Activated CD8-positive, alpha-beta memory T cell treated with anti-CD3 and anti-CD28 coated beads for 36 hours (primary cell): ENCODE data around the gene KCTD15. TPM values are rescaled to one million over a fixed set of nuclear protein-coding genes. Genes with fewer than 3 reads are reported as not detected.
"Not testable (repeated sequence)": the region's sequence is repeated elsewhere in the genome, so short reads cannot be mapped to it uniquely, and the experiment has no call there.

Experiments
- CTCF ChIA-PET: fragments of 350-600 bp; sonication (Branson Sonifier 250); formaldehyde crosslinking; loops from one replicate; lab custom pipeline; 2021; ENCODE audit warnings: antibody characterized with exemption; lab: Charles Lee
- POLR2A ChIA-PET: fragments of 350-600 bp; sonication (Branson Sonifier 250); formaldehyde crosslinking; loops from one replicate; lab custom pipeline; 2021; ENCODE audit warnings: antibody characterized with exemption; lab: Charles Lee
- total RNA-seq, 2 experiments: library from RNA; stranded (reverse); gene quantifications; one replicate each; pipeline ENCODE4 v1.2.3, GENCODE V29; 2021

Gene KCTD15
- total RNA-seq, 2 experiments from 2014 or later = 6.4 to 7.6 TPM

DNA sequence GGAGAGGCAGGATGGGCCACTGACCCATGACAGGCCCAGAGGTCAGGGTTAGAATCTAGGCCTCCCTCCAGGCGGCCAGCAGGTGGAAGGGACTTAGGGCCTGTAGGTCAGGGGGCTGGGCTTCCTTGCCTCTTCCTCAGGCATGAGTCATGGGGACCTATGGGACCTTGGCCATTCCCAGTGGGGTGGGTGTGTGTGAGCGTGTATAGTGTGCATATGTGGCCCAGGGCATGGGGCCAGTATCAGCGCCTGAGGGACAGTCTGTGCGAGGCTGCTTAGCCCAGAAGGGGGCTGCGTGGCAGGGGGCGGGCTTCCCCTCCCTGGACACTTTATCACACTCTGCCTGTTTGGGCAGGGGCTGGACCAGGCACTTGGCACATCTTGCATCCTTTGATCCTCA lies 13.3 kb downstream of the KCTD15 start:
- ChIA-PET CTCF (no interaction called here), POLR2A (no interaction called here)

GRCh38 chr19:33810821-33811220 lies 14.2 kb downstream of the KCTD15 start:
- ChIA-PET POLR2A (no interaction called here), CTCF (no interaction called here)

DNA sequence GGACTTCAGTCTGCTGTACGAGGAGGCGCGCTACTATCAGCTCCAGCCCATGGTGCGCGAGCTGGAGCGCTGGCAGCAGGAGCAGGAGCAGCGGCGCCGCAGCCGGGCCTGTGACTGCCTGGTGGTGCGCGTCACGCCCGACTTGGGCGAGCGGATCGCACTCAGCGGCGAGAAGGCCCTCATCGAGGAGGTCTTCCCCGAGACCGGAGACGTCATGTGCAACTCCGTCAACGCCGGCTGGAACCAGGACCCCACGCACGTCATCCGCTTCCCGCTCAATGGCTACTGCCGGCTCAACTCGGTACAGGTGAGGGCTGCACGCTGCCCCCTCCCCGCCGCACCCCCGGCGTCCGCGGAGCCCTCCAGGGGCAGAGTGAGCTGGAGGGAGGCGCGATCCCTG lies 14.6 kb downstream of the KCTD15 start:
- CTCF ChIA-PET = no interaction called here
- POLR2A ChIA-PET = no interaction called here

- POLR2A ChIA-PET = no interaction called here
- CTCF ChIA-PET = no interaction called here
Observed at GRCh38 chr19:33811736-33812387, 15.2 kb downstream of the KCTD15 start.

GRCh38 chr19:33812388-33813330 lies 16.0 kb downstream of the KCTD15 start:
- POLR2A ChIA-PET = no interaction called here
- CTCF ChIA-PET = no interaction called here

DNA sequence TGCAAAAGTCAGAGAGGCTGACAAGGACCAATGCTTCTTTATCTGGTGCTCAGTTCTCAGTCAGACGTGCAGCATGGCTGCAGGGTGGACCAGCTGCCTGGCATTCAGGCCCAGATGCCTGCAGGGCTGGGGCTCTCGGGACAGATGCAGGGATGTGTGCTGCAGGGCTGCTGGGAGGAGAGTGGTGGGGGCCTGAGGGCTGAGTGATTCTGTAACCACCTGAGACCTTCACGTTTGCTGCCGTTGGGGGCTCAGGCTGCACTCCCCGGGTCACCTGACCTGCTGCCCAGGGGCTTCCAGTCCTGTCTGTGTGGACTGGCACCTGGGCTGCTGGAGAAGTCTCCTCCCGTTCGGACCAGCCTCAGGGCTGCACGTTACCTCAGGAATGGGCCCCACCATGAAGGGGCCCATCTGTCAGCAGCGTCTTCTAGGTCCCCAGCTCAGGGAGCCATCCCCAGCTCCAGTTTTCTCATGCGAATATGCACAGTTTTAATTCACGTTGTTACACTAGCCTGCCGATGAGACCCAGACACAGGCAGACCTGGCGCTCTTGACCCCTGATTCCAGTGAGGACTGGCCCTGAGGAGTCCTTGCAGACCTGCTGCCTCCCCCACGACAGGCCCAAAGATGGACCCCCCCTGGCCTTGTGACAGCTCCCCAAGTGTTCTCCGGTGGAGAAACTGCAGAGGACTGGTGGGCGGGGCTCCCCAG lies 16.9 kb downstream of the KCTD15 start:
- CTCF ChIA-PET = no interaction called here
- POLR2A ChIA-PET = no interaction called here

- POLR2A ChIA-PET = no interaction called here
- CTCF ChIA-PET = interaction anchor here (1.3 kb wide), 1 partner anchor 37 kb away, joined by 3 read pairs; no protein-coding TSS in a partner anchor
Observed at GRCh38 chr19:33814181-33815165, 17.8 kb downstream of the KCTD15 start.

DNA sequence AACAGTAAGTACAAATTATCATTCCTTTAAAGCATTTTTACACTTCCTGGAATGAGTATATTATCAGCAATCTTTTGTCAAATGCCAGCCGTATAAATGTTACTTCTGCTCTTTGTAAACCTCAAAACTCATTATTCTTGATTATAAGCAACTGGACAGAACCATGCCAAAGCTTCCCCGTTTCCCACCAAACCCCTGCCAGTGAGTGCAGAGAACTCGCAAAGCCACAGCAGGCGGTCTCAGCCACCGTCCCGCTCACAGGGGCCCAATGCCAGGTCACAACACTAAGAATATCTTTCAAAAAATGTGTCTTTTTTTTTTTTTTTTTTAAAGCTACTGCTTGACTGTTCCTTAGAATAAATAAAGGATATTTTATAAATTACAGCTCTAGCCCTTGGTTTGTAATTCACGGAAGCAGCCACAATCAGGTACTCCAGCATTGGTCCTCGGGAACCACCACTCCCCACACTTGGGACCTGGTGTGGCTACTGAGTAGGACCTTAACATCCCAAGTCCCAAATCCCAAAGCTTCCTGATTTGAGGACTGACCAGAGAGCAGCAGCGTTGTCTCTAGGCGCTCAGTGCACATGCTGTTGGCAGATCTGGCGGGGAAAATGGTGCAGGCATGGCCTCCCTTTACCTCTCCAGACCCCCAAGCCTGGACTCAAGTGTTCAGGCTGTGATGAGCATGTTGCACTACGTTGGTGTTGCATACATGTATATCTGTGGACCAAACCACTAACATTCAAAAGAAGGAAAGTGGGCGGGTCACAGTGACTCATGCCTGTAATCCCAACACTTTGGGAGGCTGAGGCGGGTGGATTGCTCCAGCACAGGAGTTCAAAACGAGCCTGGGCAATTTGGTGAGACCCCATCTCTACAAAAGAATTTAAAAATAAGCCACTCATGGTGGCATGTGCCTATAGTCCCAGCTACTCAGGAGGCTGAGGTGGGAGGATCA lies 19.0 kb downstream of the KCTD15 start:
- ChIA-PET CTCF (interaction anchor here (1.3 kb wide), 1 partner anchor 38 kb away, joined by 3 read pairs; no protein-coding TSS in a partner anchor), POLR2A (no interaction called here)

- ChIA-PET CTCF (interaction anchor here (2.5 kb wide), 1 partner anchor 40 kb away, joined by 14 read pairs; no protein-coding TSS in a partner anchor), POLR2A (no interaction called here)
Observed at GRCh38 chr19:33818411-33818810, 21.7 kb downstream of the KCTD15 start.

- POLR2A ChIA-PET = not testable (repeated sequence)
- CTCF ChIA-PET = interaction anchor here (0.8 to 2.5 kb wide), 2 partner anchors 24 to 41 kb away, joined by 4 to 14 read pairs; no protein-coding TSS in a partner anchor
Observed at GRCh38 chr19:33819078-33819477, 22.4 kb downstream of the KCTD15 start.

GRCh38 chr19:33819506-33819879 lies 22.8 kb downstream of the KCTD15 start:
- ChIA-PET POLR2A (no interaction called here), CTCF (interaction anchor here (0.8 to 2.5 kb wide), 2 partner anchors 25 to 42 kb away, joined by 4 to 14 read pairs; no protein-coding TSS in a partner anchor)

DNA sequence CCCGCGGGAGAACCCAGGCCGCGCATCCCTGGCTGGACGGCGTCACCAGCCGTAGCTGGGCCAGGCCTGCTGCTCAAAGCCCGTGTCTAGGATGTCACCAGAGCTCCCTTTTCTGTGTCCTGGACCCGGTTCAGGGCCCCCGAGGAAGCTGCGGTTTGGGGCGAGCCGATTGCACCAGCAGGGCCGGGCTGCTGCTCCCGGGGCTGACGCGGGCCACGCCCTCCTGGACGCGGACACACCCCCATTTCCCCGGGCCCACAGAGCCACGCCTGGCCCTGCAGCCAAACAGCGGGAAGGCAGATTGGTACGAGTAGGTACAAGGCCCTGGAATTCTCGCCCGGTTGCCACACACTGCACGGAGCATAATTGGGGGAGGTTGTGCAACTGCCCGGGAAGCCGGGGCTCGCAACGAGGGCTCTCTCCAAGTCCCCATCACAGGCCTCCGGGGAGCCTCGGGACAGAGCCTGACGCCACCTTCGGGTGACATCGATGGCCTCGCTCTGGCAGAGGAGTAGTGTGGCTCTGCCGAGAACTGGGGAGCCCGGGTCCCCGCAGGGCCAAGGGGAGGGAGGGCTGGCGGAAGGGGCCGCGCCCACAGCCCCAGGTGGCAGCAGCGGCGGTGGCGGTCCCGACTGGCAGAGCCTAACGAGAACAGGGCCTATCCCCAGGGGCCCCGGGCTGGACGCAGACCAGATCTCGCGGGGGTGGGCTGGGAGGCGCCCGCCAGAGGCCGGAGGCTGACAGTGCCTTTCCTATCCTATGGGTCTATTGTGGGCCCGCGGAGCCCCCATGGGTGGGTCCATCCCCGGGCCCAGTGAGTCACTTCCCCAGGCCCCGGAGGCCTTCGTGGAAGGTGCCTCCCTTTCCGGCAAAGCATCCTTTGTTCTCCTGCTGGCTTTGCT lies 23.5 kb downstream of the KCTD15 start:
- ChIA-PET CTCF (interaction anchor here (0.8 to 2.5 kb wide), 2 partner anchors 25 to 42 kb away, joined by 4 to 14 read pairs; no protein-coding TSS in a partner anchor), POLR2A (no interaction called here)

DNA sequence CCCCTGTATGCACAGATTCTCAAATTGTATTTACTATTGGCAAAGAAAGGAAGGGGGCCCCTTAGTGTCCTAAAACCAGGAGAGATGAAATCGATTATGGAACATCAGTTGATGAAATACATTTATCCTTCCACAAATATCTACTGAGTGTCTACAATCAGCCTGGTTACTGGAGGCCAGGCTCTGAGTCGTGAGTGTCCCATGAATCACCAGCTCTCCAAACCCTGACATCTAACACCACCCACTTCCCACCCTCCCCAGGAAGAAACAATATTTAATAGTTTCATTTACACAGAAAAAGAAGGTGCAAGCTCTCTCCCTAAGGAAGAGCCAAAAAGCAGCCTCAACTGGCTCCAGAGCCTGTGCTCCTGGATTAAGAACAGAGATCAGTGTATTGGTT lies 25.2 kb downstream of the KCTD15 start:
- ChIA-PET POLR2A (no interaction called here), CTCF (no interaction called here)

- ChIA-PET POLR2A (no interaction called here), CTCF (no interaction called here)
Observed at GRCh38 chr19:33823341-33823740, 26.7 kb downstream of the KCTD15 start.

- ChIA-PET CTCF (no interaction called here), POLR2A (no interaction called here)
Observed at GRCh38 chr19:33825556-33825955, 28.9 kb downstream of the KCTD15 start.

- CTCF ChIA-PET = no interaction called here
Observed at GRCh38 chr19:33826521-33826920, 29.9 kb downstream of the KCTD15 start.

More at GRCh38 chr19:33826521-33826920, 29.9 kb downstream of the KCTD15 start:
- POLR2A ChIA-PET = no interaction called here
